A549 (cell line): ENCODE results near the gene GLE1.

Experiments
- CTCF ChIP-seq: fragments of >200 bp; sonication (Bioruptor Twin); formaldehyde crosslinking; IDR thresholded peaks from 3 replicates; pipeline ENCODE4 v1.5.1; 2016
- EP300 ChIP-seq, 2 experiments: fragments of >200 bp; sonication (Bioruptor Twin); formaldehyde crosslinking; IDR thresholded peaks; 2 replicates in 1 of 2; 3 replicates in 1 of 2; pipeline ENCODE4 v1.6.1; 2016 to 2017
- POLR2A ChIP-seq: IDR thresholded peaks from 2 replicates; pipeline ENCODE4 v1.6.1; 2012; ENCODE audit warnings: mild to moderate bottlenecking, low read length

GRCh38 chr9:128540634-128541360 is 36.3 kb downstream of the GLE1 start:
- TF ChIP-seq EP300 (IDR thresholded peaks at IDR 0.05) (no peak), CTCF (no peak), POLR2A (no peak)
